Coronary artery (tissue), 2 donors: Measurements from ENCODE around the gene DYNC2I2.
A peak's percentile ranks its signal among the peaks of the same experiment; 100 is the strongest.

Source experiments
- DNase-seq: peaks from one replicate; pipeline ENCODE4 v3.0.0-alpha.2; 2017; ENCODE audit warnings: low spot score
- H3K27ac ChIP-seq, 2 donors: fragments of 200-600 bp; sonication (generic); one replicate each; pipeline ENCODE4 v1.5.1; 2016 to 2019
- H3K4me3 ChIP-seq: fragments of 200-600 bp; sonication (generic); 2 replicates; pipeline ENCODE4 v1.5.1; 2016; ENCODE audit warnings: mild to moderate bottlenecking, moderate library complexity
- TF ChIP-seq, protein P1 (sequence below): fragments of 200-600 bp; sonication (generic); IDR thresholded peaks from one replicate; pipeline ENCODE4 v1.5.1; 2019; ENCODE audit warnings: antibody characterized with exemption

Gene DYNC2I2

DNA sequence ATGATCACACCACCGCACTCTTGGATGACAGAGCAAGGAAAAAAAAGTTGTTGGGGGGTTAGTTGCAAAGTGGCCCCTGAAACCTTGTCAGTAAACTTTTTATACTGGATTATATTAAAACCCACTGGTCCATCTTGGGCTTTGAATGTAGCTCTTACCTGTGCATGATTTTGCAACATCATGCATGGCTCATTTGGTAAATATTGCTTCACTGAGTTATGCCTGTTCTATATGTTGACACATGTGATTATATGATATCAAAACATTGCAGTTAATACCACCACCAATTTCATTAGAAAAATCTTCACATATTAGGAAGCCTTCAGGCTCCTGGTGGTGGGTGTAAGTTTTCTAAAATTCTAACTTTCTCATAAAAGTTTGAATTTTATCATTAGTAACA lies 41.9 kb downstream of the DYNC2I2 start:
- Histone ChIP-seq H3K4me3 (no peak overlapping the region), H3K27ac (no peak overlapping the region)
- no peak for DNase-seq
- TF ChIP-seq, protein P1, sequence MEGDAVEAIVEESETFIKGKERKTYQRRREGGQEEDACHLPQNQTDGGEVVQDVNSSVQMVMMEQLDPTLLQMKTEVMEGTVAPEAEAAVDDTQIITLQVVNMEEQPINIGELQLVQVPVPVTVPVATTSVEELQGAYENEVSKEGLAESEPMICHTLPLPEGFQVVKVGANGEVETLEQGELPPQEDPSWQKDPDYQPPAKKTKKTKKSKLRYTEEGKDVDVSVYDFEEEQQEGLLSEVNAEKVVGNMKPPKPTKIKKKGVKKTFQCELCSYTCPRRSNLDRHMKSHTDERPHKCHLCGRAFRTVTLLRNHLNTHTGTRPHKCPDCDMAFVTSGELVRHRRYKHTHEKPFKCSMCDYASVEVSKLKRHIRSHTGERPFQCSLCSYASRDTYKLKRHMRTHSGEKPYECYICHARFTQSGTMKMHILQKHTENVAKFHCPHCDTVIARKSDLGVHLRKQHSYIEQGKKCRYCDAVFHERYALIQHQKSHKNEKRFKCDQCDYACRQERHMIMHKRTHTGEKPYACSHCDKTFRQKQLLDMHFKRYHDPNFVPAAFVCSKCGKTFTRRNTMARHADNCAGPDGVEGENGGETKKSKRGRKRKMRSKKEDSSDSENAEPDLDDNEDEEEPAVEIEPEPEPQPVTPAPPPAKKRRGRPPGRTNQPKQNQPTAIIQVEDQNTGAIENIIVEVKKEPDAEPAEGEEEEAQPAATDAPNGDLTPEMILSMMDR: no peak

DNA sequence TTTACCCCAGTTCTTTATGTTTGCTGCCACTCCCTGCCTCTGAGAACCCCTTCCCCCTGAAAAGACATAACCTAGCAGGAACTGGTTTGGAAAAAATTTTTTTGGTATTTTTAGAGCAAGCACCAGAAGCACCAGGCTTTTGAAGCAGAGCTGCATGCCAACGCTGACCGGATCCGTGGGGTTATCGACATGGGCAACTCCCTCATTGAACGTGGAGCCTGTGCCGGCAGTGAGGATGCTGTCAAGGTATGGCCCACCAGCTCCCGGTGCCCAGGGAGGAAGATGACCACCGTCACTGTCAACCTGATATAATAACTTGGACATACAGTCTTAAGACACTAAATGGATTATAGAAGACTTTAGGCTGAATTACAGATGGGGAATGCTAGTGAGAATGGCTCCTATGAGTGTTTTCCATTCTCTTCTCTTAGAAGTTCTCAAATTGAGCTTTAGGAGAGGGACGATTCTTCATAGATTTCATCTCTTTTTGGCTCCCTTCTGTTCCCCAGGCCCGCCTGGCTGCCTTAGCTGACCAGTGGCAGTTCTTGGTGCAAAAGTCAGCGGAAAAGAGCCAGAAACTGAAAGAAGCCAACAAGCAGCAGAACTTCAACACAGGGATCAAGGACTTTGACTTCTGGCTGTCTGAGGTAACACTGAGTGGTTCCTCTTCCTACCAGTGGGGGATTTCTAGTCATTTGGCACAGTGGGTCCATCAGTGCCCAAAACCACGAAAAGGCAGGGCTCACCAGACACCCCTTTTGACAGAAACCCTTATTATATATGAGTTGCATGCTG lies 44.9 kb downstream of the DYNC2I2 start:
- no peak for DNase-seq
- H3K27ac ChIP-seq: no peak overlapping the region
- H3K4me3 ChIP-seq: no peak overlapping the region
- TF ChIP-seq, protein P1: no peak

DNA sequence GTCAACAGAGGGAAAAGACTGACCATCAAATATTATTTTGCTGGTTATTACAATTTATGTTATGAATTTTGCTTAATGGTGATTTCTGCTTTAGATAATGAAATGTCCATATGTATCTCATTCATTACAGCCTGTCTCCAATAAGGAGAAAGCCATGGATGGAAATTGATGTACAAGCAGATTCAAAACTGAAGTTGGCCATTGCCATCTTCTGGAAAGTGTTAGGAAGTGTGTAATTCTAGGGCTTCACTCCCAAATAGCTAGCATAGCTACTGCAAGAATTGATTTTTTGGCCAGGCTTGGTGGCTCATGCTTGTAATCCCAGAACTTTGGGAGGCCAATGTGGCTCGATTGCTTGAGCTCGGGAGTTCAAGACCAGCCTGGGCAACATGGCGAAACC lies 45.8 kb downstream of the DYNC2I2 start:
- no peak overlapping the region for H3K27ac ChIP-seq
- DNase-seq: no peak
- TF ChIP-seq, protein P1: no peak
- no peak overlapping the region for H3K4me3 ChIP-seq

DNA sequence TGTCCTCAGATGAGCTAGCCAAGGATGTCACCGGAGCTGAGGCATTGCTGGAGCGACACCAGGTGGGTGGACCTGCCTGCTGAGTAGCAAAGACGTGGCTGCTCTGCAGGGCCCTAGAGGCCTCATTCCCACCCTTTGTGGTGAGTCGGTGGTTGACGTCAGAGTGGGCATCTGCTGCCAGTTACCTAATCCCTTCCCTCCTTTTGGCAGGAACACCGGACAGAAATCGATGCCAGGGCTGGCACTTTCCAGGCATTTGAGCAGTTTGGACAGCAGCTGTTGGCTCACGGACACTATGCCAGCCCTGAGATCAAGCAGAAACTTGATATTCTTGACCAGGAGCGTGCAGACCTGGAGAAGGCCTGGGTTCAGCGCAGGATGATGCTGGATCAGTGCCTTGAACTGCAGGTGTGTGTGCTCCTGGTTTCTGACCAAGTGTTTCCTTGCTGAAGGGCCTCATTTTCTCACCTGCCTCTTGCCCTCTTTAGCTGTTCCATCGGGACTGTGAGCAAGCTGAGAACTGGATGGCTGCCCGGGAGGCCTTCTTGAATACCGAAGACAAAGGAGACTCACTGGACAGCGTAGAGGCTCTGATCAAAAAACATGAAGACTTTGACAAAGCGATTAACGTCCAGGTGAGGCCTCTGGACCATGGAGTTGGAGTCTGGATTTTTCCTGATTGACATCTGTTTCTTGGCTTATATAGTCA lies 48.9 kb downstream of the DYNC2I2 start:
- TF ChIP-seq, protein P1: no peak
- DNase-seq: peak; percentile 91

DNA sequence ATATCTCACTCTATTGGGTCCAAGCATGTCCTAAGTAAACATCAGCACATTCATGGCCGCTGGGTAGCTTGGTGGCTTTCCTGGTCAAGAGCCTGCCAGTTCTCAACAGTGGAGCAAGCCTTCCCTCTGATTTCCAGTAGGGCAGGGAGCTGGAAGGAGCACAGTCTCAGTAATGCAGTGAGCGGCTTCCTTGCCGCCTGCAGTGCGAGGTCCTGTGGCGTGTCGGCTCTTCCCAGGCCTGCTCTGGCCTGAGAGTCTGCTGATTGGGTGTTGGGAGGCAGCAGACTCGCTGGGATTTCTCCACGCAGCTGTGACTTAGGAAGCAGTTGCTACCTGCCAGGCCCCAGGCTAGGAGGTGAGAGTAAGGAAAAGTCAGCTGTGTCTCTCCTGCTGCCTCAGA lies 53.0 kb downstream of the DYNC2I2 start:
- no peak overlapping the region for H3K27ac ChIP-seq
- TF ChIP-seq, protein P1: no peak
- no peak for DNase-seq
- H3K4me3 ChIP-seq: no peak overlapping the region

More for the DNA sequence above, 48.9 kb downstream of the DYNC2I2 start:
- Histone ChIP-seq H3K4me3 (no peak overlapping the region), H3K27ac (peak overlapping the region; percentile 73 to 77)

DNA sequence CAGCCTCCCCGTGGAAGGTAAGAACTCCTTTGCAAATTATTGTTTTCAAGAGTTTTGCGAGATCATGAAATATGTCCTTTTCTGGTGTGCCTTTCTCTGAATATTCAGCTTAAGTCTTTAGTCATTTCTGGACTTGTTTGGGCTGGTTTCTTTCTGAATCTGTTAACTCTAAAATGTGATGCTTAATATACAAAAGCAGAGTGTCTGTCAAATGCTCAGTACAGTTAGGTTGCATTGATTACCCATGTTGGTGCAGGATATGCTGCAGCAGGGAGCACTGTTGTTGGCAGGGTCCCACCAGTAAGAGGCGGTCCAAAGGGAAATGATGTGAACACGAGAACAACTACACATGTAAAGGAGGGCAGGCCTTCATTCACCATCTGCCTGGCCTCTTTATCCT lies 56.5 kb downstream of the DYNC2I2 start:
- DNase-seq: no peak
- H3K4me3 ChIP-seq: no peak overlapping the region
- TF ChIP-seq, protein P1: no peak
- H3K27ac ChIP-seq: no peak overlapping the region

DNA sequence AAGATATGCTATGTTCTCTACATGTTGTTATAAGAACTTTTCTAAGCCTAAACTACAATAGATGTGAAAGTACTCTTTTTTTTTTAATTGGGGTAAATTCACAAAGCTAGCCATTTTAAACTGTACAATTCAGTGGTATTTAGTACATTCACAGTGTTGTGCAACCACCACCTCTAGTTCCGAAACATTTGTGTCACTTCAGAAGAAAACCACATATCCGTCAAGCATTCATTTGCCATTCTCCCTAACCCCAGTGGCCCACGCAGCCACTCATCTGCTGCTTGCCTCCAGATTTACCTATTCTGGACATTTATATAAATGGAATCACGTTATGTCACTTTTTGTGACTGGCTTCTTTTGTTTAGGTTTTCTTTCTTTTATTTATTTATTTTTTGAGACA lies 61.2 kb downstream of the DYNC2I2 start:
- no peak for DNase-seq
- Histone ChIP-seq H3K27ac (no peak overlapping the region), H3K4me3 (no peak overlapping the region)
- TF ChIP-seq, protein P1: no peak
